KOPT-K1 (cell line): ENCODE data around the gene CFAP65.

Experiments
- H3K27ac ChIP-seq: fragments of 200-600 bp; sonication (generic); 2 replicates; pipeline ENCODE4 v1.5.1; 2016; ENCODE audit warnings: antibody characterized with exemption, mild to moderate bottlenecking, low read depth, low read length; ENCODE audit not compliant: poor library complexity, severe bottlenecking
- H3K36me3 ChIP-seq: fragments of 200-600 bp; sonication (generic); 2 replicates; pipeline ENCODE4 v1.5.1; 2017; ENCODE audit warnings: antibody characterized with exemption, mild to moderate bottlenecking, low read length, moderate library complexity; ENCODE audit not compliant: insufficient read depth
- H3K9me3 ChIP-seq: fragments of 200-600 bp; sonication (generic); 2 replicates; pipeline ENCODE4 v1.5.1; 2017; ENCODE audit warnings: antibody characterized with exemption, low read length, mild to moderate bottlenecking; ENCODE audit not compliant: insufficient read depth, poor library complexity, severe bottlenecking

CFAP65 gene

GRCh38 chr2:218970894-218971293 is 70.4 kb downstream of the CFAP65 start:
- Histone ChIP-seq H3K36me3 (no peaks in the 10 kb centered on the region), H3K9me3 (no peaks in the 10 kb centered on the region), H3K27ac (no peak overlapping the region)

- Histone ChIP-seq H3K27ac (no peak overlapping the region), H3K36me3 (no peaks in the 10 kb centered on the region), H3K9me3 (no peaks in the 10 kb centered on the region)
Measured at GRCh38 chr2:218964041-218964771, 77.1 kb downstream of the CFAP65 start.

- H3K9me3 ChIP-seq: no peaks in the 10 kb centered on the region
- H3K36me3 ChIP-seq: no peaks in the 10 kb centered on the region
- H3K27ac ChIP-seq: no peak overlapping the region
Measured at GRCh38 chr2:218963601-218964000, 77.7 kb downstream of the CFAP65 start.

GRCh38 chr2:218962859-218963492 is 78.3 kb downstream of the CFAP65 start:
- H3K36me3 ChIP-seq: no peaks in the 10 kb centered on the region
- H3K9me3 ChIP-seq: no peaks in the 10 kb centered on the region
- H3K27ac ChIP-seq: no peak overlapping the region

GRCh38 chr2:218961651-218962570 is 79.4 kb downstream of the CFAP65 start:
- Histone ChIP-seq H3K36me3 (no peaks in the 10 kb centered on the region), H3K27ac (no peak overlapping the region), H3K9me3 (no peaks in the 10 kb centered on the region)

GRCh38 chr2:218961229-218961628 is 80.1 kb downstream of the CFAP65 start:
- Histone ChIP-seq H3K9me3 (no peaks in the 10 kb centered on the region), H3K36me3 (no peaks in the 10 kb centered on the region), H3K27ac (no peak overlapping the region)

GRCh38 chr2:218960309-218961165 is 80.8 kb downstream of the CFAP65 start:
- no peaks in the 10 kb centered on the region for H3K36me3 ChIP-seq
- no peaks in the 10 kb centered on the region for H3K9me3 ChIP-seq
- H3K27ac ChIP-seq: no peak overlapping the region

GRCh38 chr2:218959761-218960308 is 81.5 kb downstream of the CFAP65 start:
- no peaks in the 10 kb centered on the region for H3K36me3 ChIP-seq
- H3K27ac ChIP-seq: no peak overlapping the region
- H3K9me3 ChIP-seq: no peaks in the 10 kb centered on the region

GRCh38 chr2:218959141-218959731 is 82.1 kb downstream of the CFAP65 start, which contains the start of gene CDK5R2:
Gene CDK5R2, plus strand, starts transcription at chr2:218959666. Its CDS starts 155 bp downstream, at chr2:218959821.
- Histone ChIP-seq H3K9me3 (no peaks in the 10 kb centered on the region), H3K36me3 (no peaks in the 10 kb centered on the region), H3K27ac (no peak within 1 kb of the TSS)

- H3K9me3 ChIP-seq: no peaks in the 10 kb centered on the region
- H3K36me3 ChIP-seq: no peaks in the 10 kb centered on the region
- no peak overlapping the region for H3K27ac ChIP-seq
Measured at GRCh38 chr2:218958276-218958675, 83.0 kb downstream of the CFAP65 start.

GRCh38 chr2:218957671-218958070 is 83.6 kb downstream of the CFAP65 start:
- no peaks in the 10 kb centered on the region for H3K9me3 ChIP-seq
- H3K36me3 ChIP-seq: no peaks in the 10 kb centered on the region
- no peak overlapping the region for H3K27ac ChIP-seq

- no peaks in the 10 kb centered on the region for H3K36me3 ChIP-seq
- no peaks in the 10 kb centered on the region for H3K9me3 ChIP-seq
- H3K27ac ChIP-seq: no peak overlapping the region
Measured at GRCh38 chr2:218956039-218956438, 85.3 kb downstream of the CFAP65 start.

GRCh38 chr2:218954541-218955300 is 86.6 kb downstream of the CFAP65 start:
- Histone ChIP-seq H3K36me3 (no peaks in the 10 kb centered on the region), H3K9me3 (no peaks in the 10 kb centered on the region), H3K27ac (no peak overlapping the region)
